Measurements from ENCODE around the gene KDM1B. TPM values are rescaled to one million over a fixed set of nuclear protein-coding genes. Genes with fewer than 3 reads are reported as not detected.

The KDM1B gene
- total and polyA plus RNA-seq, 9 of the 15 experiments (the other 6 are each of a cell fraction or from before 2014, with no cell fraction given) = 1.4 to 58.9 (median 36.3) TPM

DNA sequence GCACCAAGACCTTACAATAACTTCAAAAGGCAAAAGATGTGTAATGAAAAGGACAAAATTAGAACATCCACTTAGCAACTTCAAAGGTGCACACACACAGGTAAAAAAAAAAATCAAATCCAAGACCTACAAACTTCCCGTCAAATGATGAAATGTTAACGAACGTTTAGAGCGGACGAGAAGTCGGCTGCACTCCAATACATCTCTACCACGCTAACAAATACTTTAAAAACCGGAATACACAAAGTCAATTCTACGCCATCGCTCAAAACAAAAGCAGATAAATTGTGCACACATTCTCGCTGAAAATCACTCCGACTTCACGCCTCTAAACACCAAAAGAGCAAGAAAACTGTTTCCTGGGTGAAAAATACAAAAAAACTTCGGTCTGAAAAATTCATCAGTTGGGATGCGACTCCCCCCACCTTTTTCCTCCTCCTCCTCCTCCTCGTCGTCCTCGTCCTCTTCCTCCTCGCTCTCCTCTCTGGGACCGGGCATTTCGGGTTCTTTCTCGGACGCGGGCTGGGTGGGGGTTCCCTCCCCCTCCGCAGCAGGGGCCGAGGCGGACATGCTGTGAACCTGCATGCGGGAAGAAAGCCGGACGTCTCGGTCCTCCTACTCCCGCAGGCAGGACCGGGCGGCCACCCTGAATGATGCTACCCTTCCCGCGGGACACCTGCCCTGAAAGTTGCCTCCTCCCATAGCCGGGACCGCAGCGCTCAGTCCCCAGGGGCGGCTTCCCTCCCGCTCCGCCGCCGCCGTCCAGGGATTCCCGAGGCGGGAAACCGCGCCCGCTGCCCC lies 108.4 kb downstream of the KDM1B start (continued):
- no peak for TF ChIP-seq ATF1 (CRISPR knock-in tag; IDR thresholded peaks at IDR 0.05)
- no peak for TF ChIP-seq ATF1 (tag; IDR thresholded peaks at IDR 0.05)
- no peak for TF ChIP-seq CHD4 (IDR thresholded peaks at IDR 0.05; ENCODE audit: insufficient read depth, insufficient replicate concordance, low read depth, low read length, poor library complexity, severe bottlenecking)
- peak; percentile 46; the same call in 1 of the 2 replicates for TF ChIP-seq TOE1 (IDR thresholded peaks at IDR 0.05; ENCODE audit: borderline replicate concordance)
- TF ChIP-seq TOE1 (CRISPR knock-in tag; IDR thresholded peaks at IDR 0.05; ENCODE audit: borderline replicate concordance, low read depth) = no peak
- no peak for TF ChIP-seq TCF7L2 (IDR thresholded peaks at IDR 0.05; ENCODE audit: low read depth, low read length)
- TF ChIP-seq CC2D1A (IDR thresholded peaks at IDR 0.05) = 0 out of 2 replicates have a peak, but pooled peaks have one; percentile 21
- peak; percentile 56 to 62; a peak in 3 of 4 replicates for TF ChIP-seq MLLT1 (IDR thresholded peaks at IDR 0.05)
- TF ChIP-seq ZBTB5 (IDR thresholded peaks at IDR 0.05) = no peak
- no peak for TF ChIP-seq HSF4 (CRISPR knock-in tag; IDR thresholded peaks at IDR 0.05; ENCODE audit: borderline replicate concordance)
- TF ChIP-seq, protein P1, sequence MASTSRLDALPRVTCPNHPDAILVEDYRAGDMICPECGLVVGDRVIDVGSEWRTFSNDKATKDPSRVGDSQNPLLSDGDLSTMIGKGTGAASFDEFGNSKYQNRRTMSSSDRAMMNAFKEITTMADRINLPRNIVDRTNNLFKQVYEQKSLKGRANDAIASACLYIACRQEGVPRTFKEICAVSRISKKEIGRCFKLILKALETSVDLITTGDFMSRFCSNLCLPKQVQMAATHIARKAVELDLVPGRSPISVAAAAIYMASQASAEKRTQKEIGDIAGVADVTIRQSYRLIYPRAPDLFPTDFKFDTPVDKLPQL (IDR thresholded peaks at IDR 0.05; ENCODE audit: extremely low read depth, insufficient read length) = no peak
- no peak for TF ChIP-seq ZNF274 (IDR thresholded peaks at IDR 0.05; ENCODE audit: borderline replicate concordance, low read depth, low read length)
- no peak for TF ChIP-seq ZNF696 (CRISPR knock-in tag; conservative IDR thresholded peaks at IDR 0.05)

All from K562 (cell line).